GM21737 (cell line): ENCODE results near the gene RSPH1.

Experiments
- ATAC-seq: cut with Tn5 transposase; IDR thresholded peaks from one replicate; pipeline ENCODE4 v1.9.1; 2021; ENCODE audit warnings: mild to moderate bottlenecking, moderate library complexity; ENCODE audit not compliant: unreplicated experiment

Gene RSPH1

DNA sequence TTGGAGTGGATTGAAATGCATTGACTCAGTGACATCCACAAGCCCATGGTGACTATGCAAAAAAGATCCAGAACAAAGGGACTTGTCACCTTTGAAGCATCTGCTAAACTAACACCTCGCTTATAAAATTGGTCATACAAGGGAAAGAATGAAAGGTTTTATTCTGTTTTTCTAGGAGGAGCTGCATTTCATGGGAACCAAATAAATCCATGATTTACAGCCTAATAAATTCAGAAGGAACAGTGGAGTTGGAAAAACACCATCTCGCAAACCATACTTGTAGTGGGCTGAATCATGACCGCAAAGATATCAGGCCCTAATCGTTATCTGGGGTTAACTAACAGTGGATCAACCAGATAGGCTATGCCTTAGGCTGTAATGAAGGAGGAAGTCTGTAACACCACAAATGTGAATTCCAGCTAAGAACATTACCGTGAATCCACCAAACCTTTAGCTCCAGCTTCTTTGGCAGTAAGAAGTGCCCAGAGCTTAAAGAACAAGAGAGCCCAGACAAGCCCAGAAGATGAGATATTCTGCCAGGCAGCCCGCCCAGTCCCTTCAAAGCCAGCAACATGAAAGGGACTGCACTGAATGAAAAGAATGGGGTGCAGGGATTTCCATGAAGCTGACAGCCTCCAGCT is 27.4 kb downstream of the RSPH1 start:
- ATAC-seq = no peak

DNA sequence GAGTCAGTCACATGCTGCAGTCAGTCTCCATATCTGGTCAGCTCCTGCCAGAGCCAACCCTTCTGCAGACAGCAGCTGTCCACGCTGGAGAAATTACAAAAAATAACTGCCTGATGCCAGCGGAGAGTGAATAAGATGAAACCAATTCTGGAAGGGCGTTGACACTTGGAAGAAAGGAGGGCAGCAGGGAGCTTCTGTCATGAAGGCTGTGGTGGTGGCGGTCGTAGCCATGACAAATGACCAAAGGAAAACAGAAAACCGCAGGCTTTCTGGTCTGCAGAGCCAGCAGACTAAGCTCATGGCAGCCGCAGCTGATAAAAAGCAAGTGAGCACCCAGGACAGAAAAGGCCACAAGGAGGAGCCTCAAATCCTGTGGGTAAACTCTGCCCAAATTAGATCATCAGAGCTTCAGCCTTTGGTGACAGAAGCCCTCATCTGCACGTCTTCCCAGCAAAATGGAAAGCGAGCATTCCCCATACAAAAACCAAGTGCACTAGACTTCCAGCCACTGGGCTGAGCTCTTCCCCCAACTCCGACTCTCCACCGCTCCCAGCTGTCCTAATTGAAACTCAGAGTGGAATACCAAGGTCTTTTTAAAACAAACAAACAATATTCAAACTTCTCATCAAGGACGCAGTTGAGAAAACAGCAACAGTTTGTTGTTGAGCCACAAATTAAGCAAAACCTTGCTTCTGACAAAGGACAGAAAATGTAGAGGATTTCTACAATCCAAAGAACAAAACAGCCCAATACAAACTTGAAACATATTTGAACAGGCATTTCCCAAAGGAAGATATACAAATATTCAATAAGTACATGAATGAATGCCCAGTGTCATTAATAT is 28.7 kb downstream of the RSPH1 start:
- no peak for ATAC-seq

DNA sequence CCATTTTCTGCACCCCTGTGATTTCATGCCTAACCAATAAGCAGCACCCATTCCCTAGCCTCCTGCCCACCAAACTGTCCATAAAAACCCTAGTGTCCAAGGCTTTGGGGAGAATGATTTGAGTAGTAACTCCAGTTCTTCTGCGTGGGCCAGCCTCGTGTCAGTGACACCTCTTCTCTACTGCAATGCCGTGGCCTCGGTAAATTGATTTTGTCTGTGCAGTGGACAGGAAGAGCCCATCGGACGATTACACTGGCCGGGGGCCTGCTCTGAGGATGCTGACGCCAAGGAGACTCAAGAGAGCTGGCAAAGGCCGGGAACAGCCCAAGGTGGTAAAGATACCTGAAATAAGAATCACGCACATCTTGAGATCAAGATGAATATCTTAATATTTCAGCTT is 29.3 kb downstream of the RSPH1 start:
- no peak for ATAC-seq

DNA sequence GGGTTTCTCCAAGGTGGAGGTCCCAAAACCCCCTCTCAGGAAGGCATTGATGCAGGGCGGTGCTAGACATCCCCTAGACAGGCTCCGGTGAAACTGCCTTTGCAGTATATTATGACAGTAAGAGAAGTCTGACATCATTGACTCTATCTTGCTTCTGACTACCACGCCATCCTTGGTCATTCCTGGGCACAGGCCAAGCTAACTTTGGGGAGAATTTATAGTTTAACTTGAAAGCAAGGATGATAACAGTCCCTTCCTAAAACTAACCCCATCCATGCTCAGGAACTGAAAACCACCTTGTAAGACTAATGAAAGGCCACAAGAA is 30.3 kb downstream of the RSPH1 start:
- ATAC-seq = no peak

DNA sequence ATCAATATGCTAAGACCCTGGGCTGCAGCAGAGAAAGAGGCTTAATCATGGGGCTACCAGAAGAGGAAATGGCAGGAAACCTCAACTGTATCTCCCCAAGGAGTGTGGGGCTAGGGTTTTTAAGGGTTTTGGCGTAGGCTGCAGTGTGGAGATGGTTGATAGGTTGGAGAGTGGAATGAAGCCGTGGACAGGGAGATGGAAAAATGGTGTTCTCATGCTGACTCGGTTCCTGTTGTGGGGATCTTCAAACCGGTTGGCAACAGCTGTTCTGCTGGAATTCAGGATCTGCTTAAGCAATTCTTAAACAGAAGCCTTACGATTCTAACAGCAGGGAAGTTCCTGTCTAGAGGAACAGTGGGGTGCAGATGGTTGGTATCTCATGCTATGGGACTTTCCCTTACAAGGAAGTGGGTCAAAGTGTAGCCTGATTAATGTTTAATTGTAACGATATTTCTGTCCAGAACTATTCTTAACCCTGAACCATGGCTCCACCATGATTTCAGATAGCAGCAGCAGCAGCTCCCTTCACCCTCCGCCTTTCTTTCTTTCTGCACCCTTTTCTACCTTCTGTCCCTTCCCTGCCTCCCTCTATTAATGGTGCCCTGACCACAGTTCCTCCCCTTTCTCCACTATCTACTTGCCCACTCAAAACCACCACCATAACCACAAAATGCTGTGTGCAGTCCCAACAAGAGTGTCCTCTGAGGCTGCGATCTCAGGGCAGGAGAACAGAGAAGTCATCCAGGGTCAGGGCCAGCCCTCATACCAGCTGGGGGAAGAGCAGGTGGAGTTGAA is 30.8 kb downstream of the RSPH1 start:
- no peak for ATAC-seq

DNA sequence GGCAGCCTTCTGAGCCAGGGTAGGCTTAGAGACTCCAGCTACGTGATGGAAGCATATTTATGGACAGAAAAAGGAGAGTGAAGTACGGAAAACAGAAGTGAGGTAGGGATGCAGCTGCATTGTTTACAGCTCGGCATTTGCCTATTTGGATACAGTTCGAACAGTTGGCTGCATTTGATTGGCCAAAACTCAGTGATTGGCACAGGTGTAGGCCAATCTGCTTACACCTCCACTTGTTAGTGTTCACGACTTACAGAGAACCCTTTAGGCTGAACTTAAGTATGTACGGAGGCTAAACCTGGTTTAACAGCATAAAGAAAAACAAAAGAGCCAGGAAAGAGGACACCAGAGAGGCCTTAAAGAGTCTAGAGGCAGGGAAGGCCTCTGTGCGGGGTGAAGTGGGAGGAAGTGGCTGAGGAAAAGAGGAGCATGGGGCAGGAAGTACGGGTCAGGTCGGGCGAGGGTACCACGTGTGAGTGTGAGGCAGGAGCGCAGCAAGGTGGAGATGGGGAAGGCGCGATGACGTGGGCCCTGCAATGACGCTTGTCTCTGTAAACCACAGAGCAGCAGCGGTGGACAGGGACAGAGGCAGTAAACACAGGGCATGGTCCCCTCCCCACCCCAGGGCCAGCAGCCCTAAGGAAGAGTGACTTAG is 32.0 kb downstream of the RSPH1 start:
- no peak for ATAC-seq

DNA sequence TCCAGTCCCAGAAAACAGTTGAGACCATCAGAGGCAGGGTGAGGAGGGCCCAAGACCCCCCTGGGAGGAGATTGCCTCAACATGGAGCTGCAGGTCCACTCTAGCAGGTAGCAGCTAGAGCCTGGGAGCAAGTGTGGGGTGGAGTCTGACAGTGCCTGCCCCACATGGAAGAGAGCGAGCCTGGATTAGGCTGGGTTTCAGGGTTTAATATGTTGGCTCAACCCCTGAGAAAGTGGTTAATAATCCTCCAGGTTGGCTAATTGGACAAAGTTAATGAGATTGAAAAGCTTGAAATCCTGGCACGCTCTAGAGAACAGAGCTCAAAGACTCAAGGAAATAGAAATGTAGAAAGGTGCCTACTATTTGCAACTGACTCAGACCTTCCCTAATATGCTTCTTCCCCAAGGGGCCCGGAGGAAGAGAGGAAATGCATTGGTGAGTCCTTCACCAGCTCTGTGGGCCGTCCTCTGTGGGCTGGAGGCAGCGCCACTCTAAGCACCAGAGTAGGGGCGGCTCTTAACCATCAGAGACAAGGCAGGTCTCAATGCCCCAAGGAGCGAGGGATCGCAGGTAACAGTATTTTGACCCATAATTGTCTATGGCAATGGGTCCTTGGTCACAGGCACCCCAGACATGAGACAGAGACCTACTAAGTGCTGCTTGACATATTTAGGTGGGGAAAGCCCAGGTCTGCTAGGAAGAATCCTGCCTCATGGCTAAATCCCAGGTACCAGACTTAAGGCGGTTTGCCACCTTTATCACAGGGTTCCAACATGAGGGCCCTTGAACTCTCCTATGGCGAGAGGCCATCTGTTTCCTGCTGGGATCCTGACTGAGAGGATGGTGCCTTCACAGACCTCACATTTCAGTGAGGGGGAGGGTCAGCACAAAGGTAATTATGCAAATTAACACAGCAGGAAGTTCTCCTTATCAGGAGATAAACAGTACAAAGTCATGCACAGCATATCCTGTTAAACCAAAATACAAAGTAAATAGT is 33.8 kb downstream of the RSPH1 start:
- no peak for ATAC-seq

DNA sequence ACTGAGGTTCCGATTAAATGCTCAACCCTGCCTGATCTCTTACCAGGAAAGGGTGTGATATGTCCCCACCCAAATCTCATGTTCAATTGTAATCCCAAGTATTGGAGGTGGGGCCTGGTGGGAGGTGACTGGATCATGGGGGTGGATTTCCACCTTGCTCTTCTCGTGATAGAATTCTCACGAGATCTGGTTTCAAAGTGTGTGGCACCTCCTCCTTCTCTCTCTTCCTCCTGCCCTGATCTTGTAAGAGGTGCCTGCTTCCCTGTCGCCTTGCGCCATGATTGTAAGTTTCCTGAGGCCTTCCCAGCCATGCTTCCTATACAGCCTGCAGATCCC is 34.9 kb downstream of the RSPH1 start:
- ATAC-seq = no peak

DNA sequence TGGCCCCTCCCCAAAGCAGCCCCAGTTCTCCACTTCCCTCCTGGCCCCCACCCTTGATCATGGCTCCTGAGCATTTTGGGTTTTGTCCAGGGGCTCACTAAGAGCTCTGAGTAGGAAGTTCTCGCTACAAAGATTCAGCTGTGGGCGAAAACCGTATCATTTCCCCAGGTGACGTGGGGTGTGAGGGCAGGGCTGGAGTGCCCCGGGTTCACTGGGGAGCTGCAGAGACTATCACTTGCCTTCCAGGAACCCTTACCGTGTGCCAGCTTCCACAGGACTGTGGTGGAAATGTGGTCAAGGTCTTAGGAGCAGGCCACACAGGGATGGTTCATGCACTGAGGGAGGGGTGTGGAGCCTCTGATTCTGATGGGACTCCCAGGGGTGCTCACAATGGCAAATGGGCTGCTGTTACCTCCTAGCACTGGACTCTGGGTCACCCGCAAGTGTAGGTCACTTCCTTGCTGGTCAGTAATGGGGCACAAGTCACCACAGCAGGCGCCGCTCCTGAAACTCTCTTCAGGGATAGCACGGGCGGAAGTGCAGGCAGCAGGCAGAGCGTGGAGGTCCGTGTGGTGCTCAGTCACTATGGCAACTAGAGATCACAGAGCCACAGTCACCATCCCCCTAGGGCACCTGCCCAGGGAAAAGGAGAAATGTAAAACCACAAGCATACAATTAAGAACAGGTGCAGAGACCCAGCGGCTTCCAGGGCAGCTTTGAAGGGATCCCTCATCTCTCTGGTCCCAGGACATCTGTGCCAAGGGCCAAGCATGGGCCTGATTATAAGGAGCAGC is 35.4 kb downstream of the RSPH1 start:
- ATAC-seq = peak; percentile 42

DNA sequence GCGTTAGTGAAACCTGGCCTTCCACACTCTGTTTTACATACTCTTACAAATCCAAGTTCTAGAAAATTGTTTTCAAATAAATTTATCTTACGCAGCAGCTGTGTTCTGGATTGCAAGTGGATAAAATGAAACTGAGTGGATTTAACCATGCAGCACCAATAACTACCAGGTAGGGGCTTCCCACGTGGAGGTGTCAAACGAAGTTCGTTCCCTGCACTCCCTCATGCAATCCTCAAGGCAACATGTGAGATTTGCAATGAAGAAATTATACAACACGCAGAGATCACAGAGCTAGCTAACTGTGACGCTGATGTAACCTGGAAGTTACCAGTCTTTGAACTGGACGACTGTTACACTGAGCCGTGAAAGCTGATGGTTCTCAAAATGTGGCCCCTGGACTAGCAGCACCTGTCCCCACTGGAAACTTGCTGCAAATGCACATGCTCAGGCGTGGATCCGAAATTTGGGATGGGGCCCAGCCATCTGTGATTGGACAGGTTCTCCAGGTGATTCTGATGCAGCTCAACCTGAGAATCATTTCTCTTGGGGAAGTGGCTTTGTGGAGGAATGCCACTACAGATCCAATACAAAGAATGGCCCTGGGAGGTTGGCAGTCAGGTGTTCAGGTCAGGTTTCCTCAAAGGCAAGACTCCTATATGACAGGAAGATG is 36.3 kb downstream of the RSPH1 start:
- no peak for ATAC-seq

DNA sequence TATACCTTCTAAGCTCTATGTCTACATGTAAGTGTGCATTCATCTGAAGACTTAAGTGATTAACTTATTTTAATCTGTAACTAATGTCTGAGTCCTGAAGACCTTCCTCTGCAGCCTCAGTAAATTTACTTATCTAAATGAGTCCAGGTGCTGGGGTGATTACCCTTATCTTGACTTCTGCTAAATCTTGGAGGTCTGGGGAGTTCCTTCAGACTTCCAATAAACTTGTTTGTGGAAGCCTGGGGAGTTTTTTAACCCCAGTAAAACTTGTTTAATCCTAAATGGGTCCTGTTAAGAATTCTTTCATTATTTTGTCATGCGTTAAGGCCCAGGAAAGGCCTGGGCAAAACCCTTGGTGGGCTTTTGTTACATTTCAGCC is 37.0 kb downstream of the RSPH1 start:
- no peak for ATAC-seq

DNA sequence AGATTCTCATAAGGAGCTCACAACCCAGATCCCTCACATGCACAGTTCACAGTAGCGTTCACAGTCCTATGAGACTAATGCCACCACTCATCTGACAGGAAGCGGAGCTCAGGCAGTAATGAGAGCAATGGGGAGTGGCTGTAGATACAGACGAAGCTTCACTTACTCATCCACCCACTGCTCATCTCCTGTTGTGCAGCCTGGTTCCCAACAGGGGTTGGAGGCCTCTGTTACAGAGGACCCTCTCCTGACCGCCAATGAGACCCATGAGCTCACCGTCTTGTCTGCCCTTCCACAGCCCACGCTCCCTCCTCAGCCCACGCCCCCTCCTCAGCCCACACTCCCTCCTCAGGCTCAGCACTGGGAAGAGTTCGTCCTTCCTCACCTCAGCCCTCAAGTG is 39.6 kb downstream of the RSPH1 start:
- ATAC-seq = no peak

DNA sequence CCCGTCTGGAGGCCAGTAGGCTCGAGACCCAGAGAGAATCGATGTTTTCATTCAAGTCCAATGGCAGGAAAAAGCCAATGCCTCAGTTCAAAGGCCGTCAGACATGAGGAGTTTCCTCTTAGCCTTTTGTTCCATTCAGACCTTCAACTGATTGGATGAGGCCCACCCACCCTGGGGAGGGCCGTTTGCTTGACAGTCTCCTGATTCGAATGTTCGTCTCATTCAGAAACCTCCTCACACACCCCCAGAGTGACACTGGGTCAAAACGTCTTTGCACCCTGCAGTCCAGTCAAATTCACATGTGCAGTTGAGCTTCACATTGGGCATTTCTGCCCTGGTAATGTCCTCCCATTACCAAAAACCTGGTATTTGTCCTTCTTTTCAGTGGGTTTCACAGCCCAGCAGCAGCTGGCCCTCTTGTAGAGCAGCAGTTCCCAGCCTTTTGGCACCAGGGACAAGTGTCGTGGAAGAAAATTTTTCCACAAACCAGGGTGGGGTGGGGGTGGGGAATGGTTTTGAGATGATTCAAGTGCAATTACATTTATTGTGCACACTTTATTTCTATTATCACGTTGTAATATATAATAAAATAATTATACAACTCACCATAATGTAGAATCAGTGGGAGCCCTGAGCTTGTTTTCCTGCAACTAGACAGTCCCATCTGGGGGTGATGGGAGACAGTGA is 40.1 kb downstream of the RSPH1 start:
- no peak for ATAC-seq

DNA sequence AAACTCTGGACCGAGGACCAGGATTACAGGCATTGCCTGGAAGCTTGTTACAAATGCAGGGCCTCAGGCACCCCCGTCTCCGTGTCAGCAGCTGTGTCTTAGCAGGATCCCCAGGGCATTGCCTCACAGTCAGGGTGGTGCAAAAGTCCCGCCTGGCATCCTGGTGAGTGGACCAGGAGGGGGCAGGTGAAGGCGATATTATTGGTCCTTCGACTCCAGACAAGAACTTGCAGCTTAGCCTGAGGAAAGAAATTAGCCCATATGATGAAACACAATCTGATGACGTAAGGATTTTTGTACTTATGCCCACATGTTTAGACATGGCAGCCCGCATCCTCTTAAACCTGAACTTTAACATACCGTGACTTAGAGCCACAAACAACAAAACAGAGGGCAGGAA is 40.8 kb downstream of the RSPH1 start:
- no peak for ATAC-seq

DNA sequence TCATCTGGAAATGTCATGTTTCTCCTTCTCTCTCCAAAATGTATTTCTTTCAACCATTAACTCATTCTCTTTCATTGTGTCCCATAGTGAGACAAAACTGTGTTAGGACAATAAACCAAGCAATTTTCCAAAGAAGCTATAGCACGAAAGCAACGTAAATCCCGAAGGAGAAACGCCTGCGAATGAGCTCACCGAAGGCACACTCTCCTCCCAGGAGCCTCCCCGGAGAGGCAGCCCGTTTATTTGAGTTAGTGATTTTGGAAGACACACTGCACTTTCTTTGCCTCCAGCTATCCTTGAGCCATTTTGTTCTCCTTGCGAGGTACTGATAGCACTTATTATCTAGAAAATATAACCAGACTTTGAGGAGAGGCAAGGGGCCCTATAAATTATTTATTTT is 41.2 kb downstream of the RSPH1 start:
- no peak for ATAC-seq

DNA sequence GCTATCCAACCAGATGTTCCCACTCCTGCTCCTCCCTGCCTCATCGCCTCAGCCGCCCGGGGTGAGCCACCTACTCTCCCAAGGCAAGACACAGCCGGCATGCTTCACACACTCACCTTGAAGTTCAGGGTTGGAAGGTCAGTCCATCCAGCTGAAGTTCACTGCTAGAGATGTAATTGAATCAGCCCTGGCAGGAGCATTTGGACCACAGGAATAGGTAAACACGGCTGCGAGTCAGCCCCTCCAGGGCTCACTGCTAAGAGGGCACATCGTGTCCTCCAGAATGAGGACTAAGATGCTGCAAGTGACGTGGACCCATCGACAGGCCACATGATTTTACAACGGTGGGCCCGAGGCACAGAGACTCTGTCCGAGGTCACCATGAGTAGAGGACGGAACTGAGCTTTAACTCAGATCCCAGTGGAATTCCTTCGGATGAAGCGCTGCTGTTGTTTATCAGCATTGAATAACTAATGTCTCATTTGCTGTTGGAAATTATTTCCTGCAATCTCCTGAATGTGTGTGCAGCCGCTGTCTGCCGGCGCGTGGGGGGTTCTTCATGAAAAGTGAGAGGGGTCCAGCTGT is 41.9 kb downstream of the RSPH1 start:
- ATAC-seq = no peak

DNA sequence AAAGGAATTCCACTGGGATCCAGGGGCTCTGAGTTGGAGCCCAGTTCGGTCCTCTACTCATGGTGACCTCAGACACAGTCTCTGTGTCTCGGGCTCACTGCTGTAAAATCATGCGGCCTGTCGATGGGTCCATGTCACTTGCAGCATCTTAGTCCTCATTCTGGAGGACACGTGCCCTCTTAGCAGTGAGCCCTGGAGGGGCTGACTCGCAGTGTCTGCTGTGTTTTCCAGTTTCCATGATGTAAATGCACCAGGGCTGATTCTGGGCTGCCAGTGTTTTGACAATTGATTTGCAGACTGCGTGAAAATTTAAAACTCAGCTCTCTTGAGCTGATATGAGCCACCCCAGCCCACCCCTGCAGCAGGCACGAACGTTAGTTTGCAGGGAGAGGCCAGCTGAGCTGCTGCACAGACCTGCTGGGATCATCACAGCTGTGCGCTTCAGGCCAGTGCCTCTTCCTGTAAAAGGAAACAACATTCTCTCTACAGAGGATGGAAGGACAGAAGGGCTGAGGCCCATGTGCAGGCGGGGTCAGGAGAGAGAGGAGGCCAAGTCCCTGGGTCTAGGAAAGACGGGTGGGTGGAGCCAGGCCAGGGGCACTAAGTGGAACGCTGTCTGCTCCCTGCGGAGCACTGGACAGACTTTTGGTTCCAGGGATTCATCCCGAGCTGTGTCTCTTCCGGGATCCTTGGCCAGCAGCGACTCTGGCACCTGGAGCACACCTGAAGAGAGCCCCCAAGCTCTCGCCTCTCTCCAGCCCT is 42.6 kb downstream of the RSPH1 start:
- ATAC-seq = no peak
